Adipocyte (in vitro differentiated cells): ENCODE results near the gene B4GALT3.

Experiments used
- DNase-seq: peaks from one replicate; pipeline ENCODE4 v3.0.0-alpha.2; 2015; ENCODE audit warnings: low read depth
- H3K27me3 ChIP-seq: replicated peaks from 2 replicates; pipeline ENCODE4 v1.7.0; 2013; ENCODE audit warnings: mild to moderate bottlenecking, low read length, moderate library complexity; ENCODE audit not compliant: control insufficient read depth, insufficient read depth
- H3K36me3 ChIP-seq: 2 replicates; pipeline ENCODE4 v1.7.0; 2013; ENCODE audit warnings: low read length, mild to moderate bottlenecking, moderate library complexity; ENCODE audit not compliant: control insufficient read depth, insufficient read depth, severe bottlenecking
- H3K4me1 ChIP-seq: 2 replicates; pipeline ENCODE4 v1.7.0; 2013; ENCODE audit warnings: mild to moderate bottlenecking, low read length, moderate library complexity; ENCODE audit not compliant: control insufficient read depth, insufficient read depth
- H3K4me3 ChIP-seq: 2 replicates; pipeline ENCODE4 v1.7.0; 2013; ENCODE audit warnings: mild to moderate bottlenecking, low read length, moderate library complexity
- H3K9ac ChIP-seq: 2 replicates; pipeline ENCODE4 v1.7.0; 2013; ENCODE audit warnings: mild to moderate bottlenecking, low read length, moderate library complexity
- H3K9me3 ChIP-seq: 2 replicates; pipeline ENCODE4 v1.7.0; 2013; ENCODE audit warnings: mild to moderate bottlenecking, low read length, moderate library complexity; ENCODE audit not compliant: control insufficient read depth

B4GALT3 gene

DNA sequence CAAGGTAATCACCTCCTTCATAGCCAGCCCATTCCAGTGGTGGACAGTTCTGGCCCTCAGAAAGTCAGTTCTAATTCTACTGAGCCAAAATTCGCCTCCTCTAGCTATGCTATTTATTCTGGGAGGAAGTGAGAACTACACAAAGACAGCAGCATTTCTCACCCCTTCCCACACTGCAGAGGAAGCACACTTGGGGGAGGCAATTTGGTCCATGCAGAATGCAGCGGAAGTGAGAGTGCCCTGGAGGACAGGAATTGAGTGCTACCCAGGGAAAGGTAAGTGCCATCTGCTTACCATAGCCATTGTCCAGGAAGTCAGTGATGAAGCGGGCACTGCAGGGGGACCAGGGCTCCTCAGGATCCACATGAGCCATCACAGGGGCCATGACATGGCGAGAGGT lies 17.9 kb upstream of the B4GALT3 start:
- Histone ChIP-seq H3K9ac (peak overlapping the region; percentile 88), H3K9me3 (no peaks in the 10 kb centered on the region), H3K27me3 (no peaks in the 10 kb centered on the region), H3K4me3 (peak overlapping the region; percentile 87), H3K4me1 (peaks cover 88% of the 10 kb centered on the region), H3K36me3 (peaks cover 36% of the 10 kb centered on the region)
- DNase-seq: no peak

DNA sequence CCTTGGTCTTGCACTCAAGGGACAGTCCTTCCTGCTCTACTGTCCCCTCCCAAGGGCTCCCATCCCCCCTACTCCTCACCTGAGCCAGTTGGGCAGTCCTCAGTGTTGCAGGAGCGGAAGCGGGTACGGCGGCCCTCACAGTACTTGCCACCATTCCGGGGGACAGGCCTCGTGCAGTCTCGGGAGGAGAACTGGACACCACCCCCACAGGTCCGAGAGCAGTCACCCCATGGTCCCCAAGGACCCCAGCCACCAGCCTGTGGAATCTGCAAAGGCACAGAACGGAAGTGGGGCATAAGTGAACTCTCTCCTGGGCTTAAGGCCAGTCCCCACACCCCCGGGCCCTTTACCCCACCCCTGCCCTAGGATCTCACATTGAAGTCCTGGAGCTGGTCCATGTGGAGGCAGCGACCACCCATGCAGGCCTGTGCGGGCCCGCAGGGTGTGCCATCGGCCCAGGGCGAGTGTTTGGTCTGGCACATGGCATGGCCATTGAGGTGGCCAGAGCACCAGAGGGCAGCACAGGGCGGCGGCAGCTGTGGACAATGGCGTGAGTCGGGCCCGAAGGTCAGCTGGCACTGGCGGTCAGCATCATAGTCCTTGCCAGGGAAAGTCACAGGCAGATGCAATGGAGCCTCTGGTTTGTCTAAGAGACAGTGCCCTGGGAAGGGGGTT lies 16.4 kb upstream of the B4GALT3 start:
- H3K4me3 ChIP-seq: no peak overlapping the region
- H3K4me1 ChIP-seq: peaks cover 84% of the 10 kb centered on the region
- no peaks in the 10 kb centered on the region for H3K27me3 ChIP-seq
- no peak for DNase-seq
- peaks cover 36% of the 10 kb centered on the region for H3K36me3 ChIP-seq
- peak overlapping the region; percentile 88 for H3K9ac ChIP-seq
- no peaks in the 10 kb centered on the region for H3K9me3 ChIP-seq

DNA sequence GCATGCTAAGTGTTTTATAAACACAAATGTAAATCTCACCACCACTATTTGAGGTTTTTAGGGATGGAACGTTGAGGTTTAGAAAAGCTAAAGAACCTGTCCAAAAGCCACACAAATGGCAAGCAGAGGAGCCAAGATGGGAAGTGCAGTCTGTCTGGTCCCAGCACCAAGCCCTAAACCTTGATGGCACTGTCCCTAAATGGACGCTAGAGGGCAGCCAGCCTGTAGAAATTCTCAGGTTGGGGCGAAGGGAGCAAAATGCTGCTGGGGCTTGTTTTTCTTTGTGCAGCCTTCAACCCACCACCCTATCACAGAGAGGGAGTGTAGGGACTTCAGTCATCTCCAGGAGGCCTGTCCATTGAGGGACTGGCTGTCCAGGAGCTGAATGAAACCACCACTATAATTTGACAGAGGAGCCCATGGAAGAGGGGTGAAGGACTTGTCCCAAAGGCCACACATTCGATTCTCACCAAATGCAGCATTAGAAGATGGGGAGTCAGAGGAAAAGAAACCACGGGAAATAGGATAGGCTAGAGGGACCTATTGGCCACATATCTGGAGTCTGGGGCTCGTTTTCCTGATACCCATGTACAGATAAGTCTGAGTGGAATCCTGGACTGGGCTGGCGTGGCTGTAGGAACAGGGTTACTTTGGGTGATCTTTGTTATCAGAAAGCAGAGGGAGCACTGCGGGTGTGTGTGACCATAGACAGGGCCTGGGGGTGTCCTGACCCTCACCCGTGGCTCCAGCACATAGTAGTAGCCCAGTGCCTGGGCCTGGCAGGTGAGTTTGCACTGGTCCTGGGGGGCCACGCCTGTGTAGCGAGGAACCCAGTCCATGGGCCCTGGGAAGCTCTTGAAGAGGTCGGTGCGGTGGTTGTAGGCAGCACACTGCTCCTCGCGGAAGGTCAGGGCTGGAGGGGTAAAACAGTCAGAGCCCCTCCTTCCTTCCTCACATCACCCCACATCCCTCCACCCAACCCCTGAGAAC lies 15.5 kb upstream of the B4GALT3 start:
- Histone ChIP-seq H3K9me3 (no peaks in the 10 kb centered on the region), H3K9ac (peak overlapping the region; percentile 88), H3K27me3 (no peaks in the 10 kb centered on the region), H3K4me3 (no peak overlapping the region), H3K4me1 (peaks cover 80% of the 10 kb centered on the region), H3K36me3 (peaks cover 36% of the 10 kb centered on the region)
- peak; percentile 90 for DNase-seq

DNA sequence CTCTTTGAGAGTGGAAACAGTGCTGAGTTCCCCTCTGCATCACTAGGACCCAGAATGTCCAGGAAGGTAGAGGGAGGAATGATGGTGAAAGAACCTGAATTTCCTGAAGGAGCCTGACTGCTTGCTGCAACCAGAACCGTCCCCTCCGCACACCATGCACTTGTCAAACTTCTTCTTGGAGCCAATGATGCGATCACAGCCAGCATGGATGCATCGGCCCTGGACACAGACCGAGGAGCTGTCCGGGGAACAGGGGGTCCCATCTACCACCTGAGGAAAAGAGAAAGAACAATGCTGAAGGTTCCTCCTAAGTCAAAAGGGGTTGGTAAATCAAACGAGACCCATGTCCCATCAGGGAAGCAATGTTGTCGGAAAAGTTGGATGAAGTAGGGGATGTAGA lies 14.7 kb upstream of the B4GALT3 start:
- H3K9me3 ChIP-seq: no peaks in the 10 kb centered on the region
- DNase-seq: no peak
- H3K27me3 ChIP-seq: no peaks in the 10 kb centered on the region
- H3K36me3 ChIP-seq: peaks cover 36% of the 10 kb centered on the region
- peak overlapping the region; percentile 62 for H3K9ac ChIP-seq
- H3K4me1 ChIP-seq: peaks cover 73% of the 10 kb centered on the region
- H3K4me3 ChIP-seq: no peak overlapping the region

DNA sequence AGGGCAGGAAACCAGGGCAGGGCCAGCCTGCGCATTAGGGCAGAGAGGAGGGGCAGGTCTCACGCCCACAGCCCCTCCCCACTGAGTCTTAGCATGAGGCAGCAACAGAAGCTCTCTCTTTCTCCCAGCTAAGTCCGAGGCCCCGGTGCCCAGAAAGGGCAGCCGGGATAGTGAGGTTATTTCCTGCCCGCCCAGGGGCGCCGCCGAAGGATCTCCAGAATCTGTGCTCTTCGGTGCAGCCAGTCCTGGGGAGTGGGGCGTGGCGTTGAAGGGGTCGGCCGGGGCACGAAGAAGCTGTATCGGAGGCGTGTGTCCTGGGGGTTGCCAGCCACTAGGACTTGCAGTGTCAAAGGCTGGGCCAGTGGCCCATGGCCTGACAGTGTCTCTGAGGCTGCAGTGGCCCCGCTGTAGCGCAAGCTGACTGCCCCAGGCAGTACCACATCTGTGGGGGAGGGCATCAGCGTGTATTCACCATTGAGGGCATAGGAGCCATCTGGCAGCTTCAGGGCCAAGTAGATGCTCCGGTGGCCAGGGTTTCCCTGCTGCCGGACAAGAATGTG lies 13.7 kb upstream of the B4GALT3 start:
- no peaks in the 10 kb centered on the region for H3K27me3 ChIP-seq
- H3K4me3 ChIP-seq: no peak overlapping the region
- H3K9me3 ChIP-seq: no peaks in the 10 kb centered on the region
- H3K4me1 ChIP-seq: peaks cover 68% of the 10 kb centered on the region
- H3K9ac ChIP-seq: peak overlapping the region; percentile 62
- DNase-seq: no peak
- peaks cover 36% of the 10 kb centered on the region for H3K36me3 ChIP-seq

DNA sequence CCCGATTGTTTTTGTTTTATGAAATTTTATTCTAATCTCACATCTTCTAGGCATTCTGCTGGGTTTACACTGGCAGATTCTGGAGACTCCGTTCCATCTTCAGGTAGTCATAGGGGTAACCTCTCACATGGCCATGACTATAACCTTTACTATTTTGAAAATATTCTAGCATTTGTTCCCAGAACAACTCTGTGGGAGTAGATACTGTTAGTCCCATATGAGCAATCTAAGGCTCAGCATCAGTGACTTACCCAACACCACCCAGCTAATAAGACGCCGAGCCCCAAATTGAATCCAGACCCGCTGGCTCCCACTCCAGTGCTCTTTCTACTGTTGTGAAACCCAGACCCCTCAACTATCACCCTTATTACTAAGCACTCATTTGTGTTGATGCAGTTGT lies 11.7 kb upstream of the B4GALT3 start:
- Histone ChIP-seq H3K9me3 (no peaks in the 10 kb centered on the region), H3K36me3 (peaks cover 21% of the 10 kb centered on the region), H3K4me3 (peak overlapping the region; percentile 28), H3K4me1 (peaks cover 58% of the 10 kb centered on the region), H3K27me3 (no peaks in the 10 kb centered on the region), H3K9ac (peak overlapping the region; percentile 62)
- peak; percentile 80 for DNase-seq

DNA sequence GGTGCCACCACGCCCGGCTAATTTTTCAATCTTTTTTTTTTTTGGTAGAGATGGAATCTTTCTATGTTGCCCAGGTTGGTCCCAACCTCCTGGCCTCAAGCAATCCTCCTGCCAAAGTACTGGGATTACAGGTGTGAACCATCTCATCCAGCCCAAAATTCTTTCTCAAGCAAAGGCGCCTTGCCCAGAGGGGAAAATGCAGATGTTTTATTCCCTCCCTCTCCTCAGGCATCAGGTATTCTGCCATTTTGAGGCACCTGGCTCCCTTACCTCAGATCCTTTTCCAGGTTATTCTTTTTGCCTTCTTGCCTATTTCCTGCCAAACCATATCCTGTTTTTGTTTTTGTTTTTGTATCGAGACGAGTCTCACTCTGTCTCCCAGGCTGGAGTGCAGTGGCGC lies 11.1 kb upstream of the B4GALT3 start:
- Histone ChIP-seq H3K9me3 (no peaks in the 10 kb centered on the region), H3K9ac (peak overlapping the region; percentile 45), H3K27me3 (no peaks in the 10 kb centered on the region), H3K36me3 (peaks cover 21% of the 10 kb centered on the region), H3K4me1 (peaks cover 52% of the 10 kb centered on the region), H3K4me3 (no peak overlapping the region)
- no peak for DNase-seq

DNA sequence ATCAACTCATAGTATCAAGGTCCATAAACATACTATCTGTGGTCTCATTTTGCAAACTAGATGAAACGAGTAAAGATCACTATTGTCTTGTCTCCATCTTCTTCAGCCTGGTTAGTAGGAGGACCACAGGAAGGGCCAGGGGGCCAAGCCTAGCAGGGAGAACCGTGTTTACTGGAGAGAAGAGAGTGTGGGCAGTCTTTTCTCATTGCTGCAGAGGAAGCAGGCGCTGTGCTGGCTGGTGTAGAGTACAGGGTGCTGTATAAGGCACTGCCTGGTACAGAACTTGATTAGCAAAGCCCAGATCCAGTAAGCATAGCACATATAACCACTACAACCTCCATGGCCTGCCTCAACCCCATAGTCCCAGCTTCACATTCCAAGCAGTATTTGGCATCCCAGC lies 10.0 kb upstream of the B4GALT3 start:
- DNase-seq: no peak
- H3K4me1 ChIP-seq: peaks cover 48% of the 10 kb centered on the region
- no peaks in the 10 kb centered on the region for H3K27me3 ChIP-seq
- H3K36me3 ChIP-seq: peaks cover 14% of the 10 kb centered on the region
- no peaks in the 10 kb centered on the region for H3K9me3 ChIP-seq
- no peak overlapping the region for H3K9ac ChIP-seq
- H3K4me3 ChIP-seq: no peak overlapping the region

DNA sequence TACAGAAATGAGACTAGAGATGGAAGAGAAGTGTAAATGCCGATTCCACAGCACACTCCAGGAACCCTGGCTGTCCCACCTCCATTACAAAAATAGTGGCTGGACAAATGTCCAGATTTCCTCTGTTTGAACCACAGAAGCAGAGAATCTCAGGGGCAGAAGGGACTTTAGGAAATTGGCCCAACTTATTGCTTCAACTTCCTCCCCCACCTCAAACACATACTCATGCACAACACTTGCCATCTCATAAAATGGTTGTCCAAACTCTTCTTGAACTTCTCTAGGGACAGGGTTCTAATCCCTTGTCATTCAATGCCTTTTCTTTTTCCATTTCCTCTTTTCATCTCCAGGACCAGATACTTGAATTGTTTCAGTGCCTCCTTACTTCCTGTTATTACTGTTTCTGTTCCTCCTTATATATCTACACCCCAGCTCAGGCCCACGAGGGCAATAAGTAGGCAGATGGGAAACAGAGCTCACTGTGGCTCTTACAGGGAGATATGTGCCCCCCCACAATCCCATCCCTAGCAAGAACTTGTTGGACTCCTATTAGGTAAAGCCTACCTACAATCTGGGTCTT lies 8.5 kb upstream of the B4GALT3 start:
- Histone ChIP-seq H3K9me3 (no peaks in the 10 kb centered on the region), H3K4me3 (peak overlapping the region; percentile 54), H3K4me1 (peaks cover 44% of the 10 kb centered on the region), H3K36me3 (no peaks in the 10 kb centered on the region), H3K27me3 (no peaks in the 10 kb centered on the region), H3K9ac (peak overlapping the region; percentile 69)
- no peak for DNase-seq

DNA sequence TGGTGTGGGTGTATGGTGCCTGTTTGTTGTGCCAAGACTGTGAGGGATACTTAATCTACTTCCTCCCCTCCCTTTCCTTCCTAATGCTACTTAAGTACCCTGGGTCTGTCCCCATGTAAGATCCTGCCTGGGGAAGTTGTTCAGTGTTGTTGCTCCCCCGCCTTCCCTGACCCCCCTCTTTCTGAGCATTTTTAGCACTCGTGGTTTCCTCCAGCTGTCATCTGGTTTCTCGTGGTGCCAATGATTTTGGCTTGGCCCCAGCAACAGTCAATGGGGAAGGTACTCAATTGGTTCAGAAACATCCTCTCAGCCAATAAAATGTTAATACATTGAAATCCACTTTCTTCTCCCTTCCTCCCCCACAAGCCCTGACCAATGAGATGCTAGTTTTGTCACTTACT lies 8.0 kb upstream of the B4GALT3 start:
- peak overlapping the region; percentile 54 for H3K4me3 ChIP-seq
- DNase-seq: no peak
- no peaks in the 10 kb centered on the region for H3K9me3 ChIP-seq
- H3K9ac ChIP-seq: peak overlapping the region; percentile 69
- peaks cover 42% of the 10 kb centered on the region for H3K4me1 ChIP-seq
- H3K36me3 ChIP-seq: no peaks in the 10 kb centered on the region
- no peaks in the 10 kb centered on the region for H3K27me3 ChIP-seq

DNA sequence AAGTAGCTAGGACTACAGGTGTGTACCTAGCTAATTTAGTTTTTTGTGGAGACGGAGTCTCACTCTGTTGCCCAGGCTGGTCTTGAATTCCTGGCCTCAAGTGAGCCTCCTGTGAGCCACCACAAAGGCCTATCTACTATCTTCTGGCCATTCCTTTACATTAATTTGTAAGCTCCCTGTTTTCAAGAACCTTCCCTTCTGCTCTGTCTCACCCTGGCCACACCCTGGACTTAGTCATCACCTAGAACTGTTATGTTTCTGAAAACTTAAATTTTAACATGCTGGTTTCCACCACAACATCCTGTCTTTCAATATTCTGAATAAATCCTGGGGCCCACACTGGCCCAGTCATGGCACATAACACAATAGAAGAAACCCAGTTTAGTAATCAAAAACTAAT lies 4.9 kb upstream of the B4GALT3 start:
- H3K36me3 ChIP-seq: no peaks in the 10 kb centered on the region
- peaks cover 32% of the 10 kb centered on the region for H3K4me1 ChIP-seq
- H3K27me3 ChIP-seq: no peaks in the 10 kb centered on the region
- DNase-seq: no peak
- peak overlapping the region; percentile 27 for H3K9ac ChIP-seq
- H3K4me3 ChIP-seq: no peak overlapping the region
- H3K9me3 ChIP-seq: no peaks in the 10 kb centered on the region
